HEK293 (cell line): Measurements from ENCODE around the gene AVEN.

Experiments
- PRDM10 ChIP-seq: fragments of 450-650 bp; formaldehyde crosslinking; IDR thresholded peaks from 2 replicates; pipeline ENCODE4 v1.5.1; 2016; ENCODE audit warnings: missing biosample characterization, missing genetic modification characterization
- ZNF341 ChIP-seq: fragments of 450-650 bp; formaldehyde crosslinking; IDR thresholded peaks from 2 replicates; pipeline ENCODE4; 2016; ENCODE audit warnings: low read depth, missing biosample characterization, missing genetic modification characterization
- ZNF404 ChIP-seq: fragments of 450-650 bp; formaldehyde crosslinking; IDR thresholded peaks from 2 replicates; pipeline ENCODE4 v1.5.1; 2017; ENCODE audit warnings: missing biosample characterization, missing genetic modification characterization
- TF ChIP-seq, protein P1 (sequence below): fragments of 450-650 bp; formaldehyde crosslinking; IDR thresholded peaks from 2 replicates; pipeline ENCODE4 v1.5.1; 2016; ENCODE audit warnings: missing biosample characterization, missing genetic modification characterization

DNA sequence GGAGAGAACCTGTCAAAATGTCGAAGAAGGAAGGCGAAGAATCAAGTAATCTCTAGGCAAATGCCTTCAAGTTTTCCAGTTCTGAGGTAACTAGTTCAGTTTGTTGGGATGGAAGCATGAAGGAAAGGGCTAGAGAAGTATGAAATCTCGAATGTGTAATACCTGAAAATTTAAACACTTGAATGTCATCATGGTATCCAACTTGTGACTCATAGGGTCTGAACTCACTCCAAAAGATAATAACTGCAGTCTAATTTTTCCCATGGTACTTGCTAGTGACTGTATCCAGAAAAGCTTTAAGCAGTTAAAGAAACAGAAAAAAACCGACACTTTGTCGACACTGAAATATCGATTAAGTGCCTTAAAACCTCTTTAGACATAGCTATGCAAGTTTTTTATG lies 173.6 kb downstream of the AVEN start:
- TF ChIP-seq ZNF404 = no peak
- TF ChIP-seq, protein P1, sequence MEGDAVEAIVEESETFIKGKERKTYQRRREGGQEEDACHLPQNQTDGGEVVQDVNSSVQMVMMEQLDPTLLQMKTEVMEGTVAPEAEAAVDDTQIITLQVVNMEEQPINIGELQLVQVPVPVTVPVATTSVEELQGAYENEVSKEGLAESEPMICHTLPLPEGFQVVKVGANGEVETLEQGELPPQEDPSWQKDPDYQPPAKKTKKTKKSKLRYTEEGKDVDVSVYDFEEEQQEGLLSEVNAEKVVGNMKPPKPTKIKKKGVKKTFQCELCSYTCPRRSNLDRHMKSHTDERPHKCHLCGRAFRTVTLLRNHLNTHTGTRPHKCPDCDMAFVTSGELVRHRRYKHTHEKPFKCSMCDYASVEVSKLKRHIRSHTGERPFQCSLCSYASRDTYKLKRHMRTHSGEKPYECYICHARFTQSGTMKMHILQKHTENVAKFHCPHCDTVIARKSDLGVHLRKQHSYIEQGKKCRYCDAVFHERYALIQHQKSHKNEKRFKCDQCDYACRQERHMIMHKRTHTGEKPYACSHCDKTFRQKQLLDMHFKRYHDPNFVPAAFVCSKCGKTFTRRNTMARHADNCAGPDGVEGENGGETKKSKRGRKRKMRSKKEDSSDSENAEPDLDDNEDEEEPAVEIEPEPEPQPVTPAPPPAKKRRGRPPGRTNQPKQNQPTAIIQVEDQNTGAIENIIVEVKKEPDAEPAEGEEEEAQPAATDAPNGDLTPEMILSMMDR (tag by site-specific recombination) = no peak
- no peak for TF ChIP-seq PRDM10 (tag by site-specific recombination)
- no peak for TF ChIP-seq ZNF341 (tag by site-specific recombination)
